ENCODE measurements around the gene NCLN. TPM values are rescaled to one million over a fixed set of nuclear protein-coding genes. Genes with fewer than 3 reads are reported as not detected.

The NCLN gene
- total RNA-seq, 2 donors from 2014 or later, result 75.0 to 195 TPM

DNA sequence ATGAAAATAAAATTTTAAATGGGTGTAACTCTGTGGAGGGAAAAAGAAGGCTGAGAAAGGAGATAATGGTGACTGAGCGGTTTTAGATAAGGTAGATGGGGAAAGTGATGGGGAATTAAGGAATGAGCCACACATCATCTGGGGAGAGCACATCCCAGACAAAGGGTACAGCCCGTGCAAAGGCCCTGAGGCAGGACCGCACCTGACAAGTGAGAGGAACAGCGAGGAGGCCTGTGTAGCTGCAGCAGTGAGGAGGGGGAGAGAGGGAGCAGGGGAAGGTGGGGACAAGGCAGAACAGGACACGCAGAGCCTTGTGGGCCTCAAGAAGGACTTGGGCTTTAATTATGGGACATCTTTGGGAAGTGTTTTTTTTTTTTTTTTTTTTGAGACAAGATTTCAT lies 37.0 kb downstream of the NCLN start:
- no peaks in the 10 kb centered on the region for H3K36me3 ChIP-seq
- H3K9me3 ChIP-seq, result no peaks in the 10 kb centered on the region
- peaks cover 16% of the 10 kb centered on the region for H3K27me3 ChIP-seq
- intact Hi-C loops (cut with DNase I), result no loop called here
- H3K27ac ChIP-seq, result no peak overlapping the region
- TF ChIP-seq, protein P1, sequence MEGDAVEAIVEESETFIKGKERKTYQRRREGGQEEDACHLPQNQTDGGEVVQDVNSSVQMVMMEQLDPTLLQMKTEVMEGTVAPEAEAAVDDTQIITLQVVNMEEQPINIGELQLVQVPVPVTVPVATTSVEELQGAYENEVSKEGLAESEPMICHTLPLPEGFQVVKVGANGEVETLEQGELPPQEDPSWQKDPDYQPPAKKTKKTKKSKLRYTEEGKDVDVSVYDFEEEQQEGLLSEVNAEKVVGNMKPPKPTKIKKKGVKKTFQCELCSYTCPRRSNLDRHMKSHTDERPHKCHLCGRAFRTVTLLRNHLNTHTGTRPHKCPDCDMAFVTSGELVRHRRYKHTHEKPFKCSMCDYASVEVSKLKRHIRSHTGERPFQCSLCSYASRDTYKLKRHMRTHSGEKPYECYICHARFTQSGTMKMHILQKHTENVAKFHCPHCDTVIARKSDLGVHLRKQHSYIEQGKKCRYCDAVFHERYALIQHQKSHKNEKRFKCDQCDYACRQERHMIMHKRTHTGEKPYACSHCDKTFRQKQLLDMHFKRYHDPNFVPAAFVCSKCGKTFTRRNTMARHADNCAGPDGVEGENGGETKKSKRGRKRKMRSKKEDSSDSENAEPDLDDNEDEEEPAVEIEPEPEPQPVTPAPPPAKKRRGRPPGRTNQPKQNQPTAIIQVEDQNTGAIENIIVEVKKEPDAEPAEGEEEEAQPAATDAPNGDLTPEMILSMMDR (IDR thresholded peaks at IDR 0.05), result no peak
- no peaks in the 10 kb centered on the region for H3K4me1 ChIP-seq
- DNase-seq, result no peak
- H3K4me3 ChIP-seq, result no peak overlapping the region
- H3K9ac ChIP-seq (ENCODE audit: low read depth in 2 of 2, low read length in 2 of 2), result no peak overlapping the region

DNA sequence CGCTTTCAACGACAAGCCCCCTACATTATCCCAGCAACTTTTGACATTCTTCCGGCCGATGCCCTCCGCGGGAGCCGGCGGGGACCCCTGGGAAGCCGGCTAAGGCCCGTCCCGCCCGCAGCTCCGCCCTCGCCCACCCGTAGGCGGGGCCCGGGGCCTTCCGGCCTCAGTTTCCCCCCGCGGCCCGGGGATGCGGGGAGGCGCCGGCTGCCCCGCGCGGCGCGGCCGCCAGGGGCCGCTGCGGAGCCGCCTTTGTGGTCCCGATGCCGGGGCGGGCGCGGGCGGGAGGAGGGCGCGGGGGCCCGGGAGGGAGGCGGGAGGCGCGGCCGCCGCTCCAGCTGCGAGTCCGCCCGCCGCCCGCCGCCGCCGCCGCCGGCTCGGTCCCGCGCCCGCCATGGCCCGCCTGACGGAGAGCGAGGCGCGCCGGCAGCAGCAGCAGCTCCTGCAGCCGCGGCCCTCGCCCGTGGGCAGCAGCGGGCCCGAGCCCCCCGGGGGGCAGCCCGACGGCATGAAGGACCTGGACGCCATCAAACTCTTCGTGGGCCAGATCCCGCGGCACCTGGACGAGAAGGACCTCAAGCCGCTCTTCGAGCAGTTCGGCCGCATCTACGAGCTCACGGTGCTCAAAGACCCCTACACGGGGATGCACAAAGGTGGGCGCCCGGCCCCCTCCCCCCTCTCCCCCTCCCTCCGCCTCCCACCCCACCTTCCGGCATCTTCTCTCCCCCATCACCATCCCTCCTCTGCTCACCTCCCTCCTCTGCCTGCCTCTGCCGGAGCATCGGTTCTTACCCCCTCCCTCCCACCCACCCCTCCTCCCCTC lies 38.8 kb downstream of the NCLN start, which contains the start of gene CELF5:
CELF5 (plus strand) TSS at position 316 of the 823 bp plus-strand sequence; CDS start at position 395, 79 bp downstream.
- Histone ChIP-seq H3K9ac (ENCODE audit: low read depth in 2 of 2, low read length in 2 of 2) (no peak within 1 kb of the TSS), H3K27ac (no peak within 1 kb of the TSS), H3K4me3 (no peak within 1 kb of the TSS), H3K4me1 (no peaks in the 10 kb centered on the region), H3K27me3 (peaks cover 21% of the 10 kb centered on the region), H3K36me3 (no peaks in the 10 kb centered on the region), H3K9me3 (no peaks in the 10 kb centered on the region)
- intact Hi-C loops (cut with DNase I), result no loop called here
- TF ChIP-seq, protein P1 (IDR thresholded peaks at IDR 0.05), result peak; percentile 25
- peak; percentile 40 for DNase-seq

DNA sequence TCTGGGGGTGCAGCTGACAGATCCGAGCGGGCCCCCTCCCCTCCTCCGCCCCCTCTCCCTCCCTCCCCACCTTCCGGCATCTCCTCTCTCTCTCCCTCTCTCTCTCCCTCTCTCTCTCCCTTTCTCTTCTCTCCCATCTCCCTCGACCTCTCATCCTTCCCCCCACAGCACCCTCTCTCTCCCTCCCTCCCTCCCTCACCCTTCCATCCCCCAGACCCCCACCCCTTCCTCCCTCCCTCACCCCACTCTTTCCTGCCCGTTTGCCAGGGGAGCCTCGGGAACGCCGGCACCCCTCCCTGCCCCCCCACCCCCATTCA lies 39.4 kb downstream of the NCLN start:
- H3K9me3 ChIP-seq, result no peaks in the 10 kb centered on the region
- no peaks in the 10 kb centered on the region for H3K4me1 ChIP-seq
- no peaks in the 10 kb centered on the region for H3K36me3 ChIP-seq
- no peak overlapping the region for H3K27ac ChIP-seq
- H3K4me3 ChIP-seq, result no peak overlapping the region
- TF ChIP-seq, protein P1 (IDR thresholded peaks at IDR 0.05), result no peak
- H3K9ac ChIP-seq (ENCODE audit: low read depth in 2 of 2, low read length in 2 of 2), result no peak overlapping the region
- DNase-seq, result no peak
- peaks cover 21% of the 10 kb centered on the region for H3K27me3 ChIP-seq
- intact Hi-C loops (cut with DNase I), result no loop called here

- no peak for DNase-seq
- peaks cover 21% of the 10 kb centered on the region for H3K27me3 ChIP-seq
- intact Hi-C loops (cut with DNase I), result no loop called here
- H3K4me3 ChIP-seq, result no peak overlapping the region
- H3K9me3 ChIP-seq, result no peaks in the 10 kb centered on the region
- H3K36me3 ChIP-seq, result no peaks in the 10 kb centered on the region
- H3K4me1 ChIP-seq, result no peaks in the 10 kb centered on the region
- no peak overlapping the region for H3K27ac ChIP-seq
- TF ChIP-seq, protein P1 (IDR thresholded peaks at IDR 0.05), result no peak
- no peak overlapping the region for H3K9ac ChIP-seq (ENCODE audit: low read depth in 2 of 2, low read length in 2 of 2)
Measured at GRCh38 chr19:3225677-3226093, 40.0 kb downstream of the NCLN start.

DNA sequence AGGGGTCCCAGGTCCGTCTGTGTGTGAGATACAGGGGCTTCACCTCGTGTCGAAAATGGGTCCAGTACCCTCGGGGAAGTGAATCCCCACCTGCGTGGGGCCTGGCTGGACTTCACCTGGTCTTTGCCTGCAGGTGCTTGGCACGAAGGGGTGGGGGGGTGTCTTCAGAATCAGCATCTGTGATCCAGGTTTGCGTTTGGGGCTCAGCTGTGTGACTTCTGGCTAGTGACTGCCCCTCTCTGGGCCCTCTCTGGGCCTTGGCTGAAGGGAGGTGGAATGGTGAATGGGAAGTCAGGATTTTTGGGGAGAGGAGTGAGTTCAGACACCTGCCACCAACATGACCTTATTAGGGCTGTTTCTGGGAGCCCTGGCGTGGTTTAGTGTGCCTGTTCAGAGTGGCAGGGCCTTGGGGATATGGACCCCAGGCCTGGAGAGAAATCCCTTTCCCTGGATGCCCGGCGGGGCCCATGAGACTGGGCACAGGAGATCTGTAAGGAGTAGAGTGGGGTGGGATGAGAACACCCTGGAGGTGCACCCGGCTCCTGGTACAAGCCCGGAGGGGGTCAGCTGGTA lies 41.4 kb downstream of the NCLN start:
- no peak for DNase-seq
- intact Hi-C loops (cut with DNase I), result no loop called here

More for the DNA sequence above, 41.4 kb downstream of the NCLN start:
- peaks cover 21% of the 10 kb centered on the region for H3K27me3 ChIP-seq
- H3K27ac ChIP-seq, result no peak overlapping the region
- H3K9ac ChIP-seq (ENCODE audit: low read depth in 2 of 2, low read length in 2 of 2), result no peak overlapping the region
- no peak overlapping the region for H3K4me3 ChIP-seq
- TF ChIP-seq, protein P1 (IDR thresholded peaks at IDR 0.05), result no peak
- no peaks in the 10 kb centered on the region for H3K4me1 ChIP-seq
- H3K9me3 ChIP-seq, result no peaks in the 10 kb centered on the region
- H3K36me3 ChIP-seq, result no peaks in the 10 kb centered on the region

Data from colonic mucosa (tissue), 4 donors.